ENCODE measurements around the gene FSD2.

DNA sequence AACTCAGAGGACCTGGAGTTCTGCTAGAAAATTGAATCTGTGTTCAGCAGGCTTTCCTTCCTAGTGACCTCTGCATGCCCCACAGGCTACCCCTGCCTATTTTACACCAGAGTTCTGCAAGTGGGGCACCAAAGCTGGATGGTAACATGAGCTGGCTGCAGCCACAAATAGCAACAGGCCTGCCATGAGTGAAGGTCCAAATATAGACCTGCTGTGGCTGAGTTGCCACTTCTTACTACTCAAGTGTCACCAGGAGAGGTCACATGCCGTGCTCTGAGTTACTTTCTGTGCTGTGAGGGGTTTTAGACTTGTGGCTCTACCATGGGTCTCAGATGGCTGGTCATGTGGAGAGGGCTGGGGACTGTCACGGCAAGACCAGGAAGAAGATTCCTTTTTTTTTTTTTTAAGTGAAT, at the start of gene FSD2:
- TF ChIP-seq, protein P1, sequence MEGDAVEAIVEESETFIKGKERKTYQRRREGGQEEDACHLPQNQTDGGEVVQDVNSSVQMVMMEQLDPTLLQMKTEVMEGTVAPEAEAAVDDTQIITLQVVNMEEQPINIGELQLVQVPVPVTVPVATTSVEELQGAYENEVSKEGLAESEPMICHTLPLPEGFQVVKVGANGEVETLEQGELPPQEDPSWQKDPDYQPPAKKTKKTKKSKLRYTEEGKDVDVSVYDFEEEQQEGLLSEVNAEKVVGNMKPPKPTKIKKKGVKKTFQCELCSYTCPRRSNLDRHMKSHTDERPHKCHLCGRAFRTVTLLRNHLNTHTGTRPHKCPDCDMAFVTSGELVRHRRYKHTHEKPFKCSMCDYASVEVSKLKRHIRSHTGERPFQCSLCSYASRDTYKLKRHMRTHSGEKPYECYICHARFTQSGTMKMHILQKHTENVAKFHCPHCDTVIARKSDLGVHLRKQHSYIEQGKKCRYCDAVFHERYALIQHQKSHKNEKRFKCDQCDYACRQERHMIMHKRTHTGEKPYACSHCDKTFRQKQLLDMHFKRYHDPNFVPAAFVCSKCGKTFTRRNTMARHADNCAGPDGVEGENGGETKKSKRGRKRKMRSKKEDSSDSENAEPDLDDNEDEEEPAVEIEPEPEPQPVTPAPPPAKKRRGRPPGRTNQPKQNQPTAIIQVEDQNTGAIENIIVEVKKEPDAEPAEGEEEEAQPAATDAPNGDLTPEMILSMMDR (IDR thresholded peaks at IDR 0.05 in 2 of 3, conservative IDR thresholded peaks at IDR 0.05 in 1 of 3; ENCODE audit: control insufficient read depth in 2 of 3, extremely low read depth in 1 of 3, insufficient read depth in 1 of 3, low read depth in 3 of 3, low read length in 3 of 3), result 0 out of 6 replicates have a peak, but pooled peaks of 2 of the 3 experiments have one; percentile 7 to 12
- TF ChIP-seq, protein P2, sequence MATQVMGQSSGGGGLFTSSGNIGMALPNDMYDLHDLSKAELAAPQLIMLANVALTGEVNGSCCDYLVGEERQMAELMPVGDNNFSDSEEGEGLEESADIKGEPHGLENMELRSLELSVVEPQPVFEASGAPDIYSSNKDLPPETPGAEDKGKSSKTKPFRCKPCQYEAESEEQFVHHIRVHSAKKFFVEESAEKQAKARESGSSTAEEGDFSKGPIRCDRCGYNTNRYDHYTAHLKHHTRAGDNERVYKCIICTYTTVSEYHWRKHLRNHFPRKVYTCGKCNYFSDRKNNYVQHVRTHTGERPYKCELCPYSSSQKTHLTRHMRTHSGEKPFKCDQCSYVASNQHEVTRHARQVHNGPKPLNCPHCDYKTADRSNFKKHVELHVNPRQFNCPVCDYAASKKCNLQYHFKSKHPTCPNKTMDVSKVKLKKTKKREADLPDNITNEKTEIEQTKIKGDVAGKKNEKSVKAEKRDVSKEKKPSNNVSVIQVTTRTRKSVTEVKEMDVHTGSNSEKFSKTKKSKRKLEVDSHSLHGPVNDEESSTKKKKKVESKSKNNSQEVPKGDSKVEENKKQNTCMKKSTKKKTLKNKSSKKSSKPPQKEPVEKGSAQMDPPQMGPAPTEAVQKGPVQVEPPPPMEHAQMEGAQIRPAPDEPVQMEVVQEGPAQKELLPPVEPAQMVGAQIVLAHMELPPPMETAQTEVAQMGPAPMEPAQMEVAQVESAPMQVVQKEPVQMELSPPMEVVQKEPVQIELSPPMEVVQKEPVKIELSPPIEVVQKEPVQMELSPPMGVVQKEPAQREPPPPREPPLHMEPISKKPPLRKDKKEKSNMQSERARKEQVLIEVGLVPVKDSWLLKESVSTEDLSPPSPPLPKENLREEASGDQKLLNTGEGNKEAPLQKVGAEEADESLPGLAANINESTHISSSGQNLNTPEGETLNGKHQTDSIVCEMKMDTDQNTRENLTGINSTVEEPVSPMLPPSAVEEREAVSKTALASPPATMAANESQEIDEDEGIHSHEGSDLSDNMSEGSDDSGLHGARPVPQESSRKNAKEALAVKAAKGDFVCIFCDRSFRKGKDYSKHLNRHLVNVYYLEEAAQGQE (IDR thresholded peaks at IDR 0.05; ENCODE audit: low read depth, low read length), result no peak
- TF ChIP-seq POLR2A (IDR thresholded peaks at IDR 0.05; ENCODE audit: low read depth, low read length) (no peak), RBBP5 (conservative IDR thresholded peaks at IDR 0.05) (no peak), BMI1 (IDR thresholded peaks at IDR 0.05; ENCODE audit: borderline replicate concordance) (no peak), RCOR1 (conservative IDR thresholded peaks at IDR 0.05; ENCODE audit: low read depth, low read length) (no peak)

Data from GM12878 (cell line).